Cerebellar nuclear complex (tissue), 1 donor: ENCODE results near the gene ZNF215.
"Not testable (repeated sequence)": the region's sequence is repeated elsewhere in the genome, so short reads cannot be mapped to it uniquely, and the experiment has no call there.

Experiments
- DNase-seq, 2 experiments: peaks; one replicate each; lab custom pipeline; 2025; lab: John Stamatoyannopoulos, UW

The ZNF215 gene

DNA sequence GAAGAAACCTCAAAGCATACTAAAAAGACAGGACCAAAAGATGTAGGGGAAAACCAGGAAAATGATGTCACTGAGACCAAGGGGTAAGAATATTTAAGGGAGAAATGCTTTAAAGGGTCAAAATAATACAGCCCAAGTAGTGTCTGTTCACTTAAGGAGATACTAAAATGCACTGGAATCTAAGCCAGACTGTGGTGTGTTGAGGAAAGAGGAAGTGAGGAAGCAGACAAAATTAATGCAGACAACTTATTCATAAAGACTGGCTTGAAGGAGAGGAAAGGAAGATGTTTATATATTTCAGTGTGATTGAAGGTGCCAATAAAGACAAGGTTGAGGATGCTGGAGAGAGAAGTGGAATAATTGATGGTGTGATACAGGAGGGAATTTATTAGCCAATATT, 15.7 kb downstream of the ZNF215 start:
- DNase-seq, result no peak

DNA sequence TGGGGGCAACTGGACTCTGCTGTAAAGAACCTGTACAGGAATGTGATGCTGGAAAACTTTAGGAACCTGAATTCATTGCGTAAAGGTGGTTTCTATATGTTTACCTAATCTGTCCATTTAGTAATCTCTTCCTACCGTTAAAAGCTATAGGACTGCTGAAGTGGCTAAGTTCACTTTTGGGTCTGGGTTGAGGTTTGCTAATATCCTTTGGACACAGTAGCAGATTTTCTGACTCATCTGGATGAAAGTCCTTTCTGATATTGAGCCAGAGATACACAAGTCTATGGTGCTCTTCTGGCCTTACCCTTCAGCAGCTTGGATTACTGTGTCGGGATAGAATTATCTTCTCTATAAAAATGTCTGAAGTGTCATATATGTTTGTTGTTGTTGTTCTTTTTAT, 16.9 kb downstream of the ZNF215 start:
- no peak for DNase-seq

DNA sequence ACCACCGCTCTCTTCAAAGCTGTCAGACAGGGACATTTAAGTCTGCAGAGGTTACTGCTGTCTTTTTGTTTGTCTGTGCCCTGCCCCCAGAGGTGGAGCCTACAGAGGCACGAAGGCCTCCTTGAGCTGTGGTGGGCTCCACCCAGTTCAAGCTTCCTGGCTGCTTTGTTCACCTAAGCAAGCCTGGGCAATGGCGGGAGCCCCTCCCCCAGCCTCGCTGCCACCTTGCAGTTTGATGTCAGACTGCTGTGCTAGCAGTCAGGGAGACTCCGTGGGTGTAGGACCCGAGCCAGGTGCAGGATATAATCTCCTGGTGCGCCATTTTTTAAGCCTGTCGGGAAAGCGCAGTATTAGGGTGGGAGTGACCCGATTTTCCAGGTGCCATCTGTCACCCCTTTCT, 28.0 kb downstream of the ZNF215 start:
- not testable (repeated sequence) for DNase-seq

DNA sequence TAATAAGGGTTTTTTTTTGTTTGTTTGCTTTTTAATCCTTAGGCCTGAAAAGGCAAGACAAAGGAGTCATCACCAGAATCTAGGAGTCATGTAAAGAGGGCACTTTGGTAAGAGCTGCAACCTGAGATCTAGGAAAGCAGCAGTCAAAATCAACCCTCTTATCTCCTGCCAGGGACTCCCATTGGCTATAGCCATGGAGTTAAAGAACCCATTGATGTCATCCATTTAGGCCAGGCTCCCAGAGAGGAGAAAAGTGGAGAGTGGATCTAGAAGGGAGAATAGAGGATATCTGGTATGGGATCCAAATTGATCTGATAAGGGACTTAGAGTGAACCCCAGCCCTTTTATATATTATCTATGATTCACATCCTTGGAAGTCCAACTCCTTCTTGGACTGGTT, 35.9 kb downstream of the ZNF215 start:
- no peak for DNase-seq

DNA sequence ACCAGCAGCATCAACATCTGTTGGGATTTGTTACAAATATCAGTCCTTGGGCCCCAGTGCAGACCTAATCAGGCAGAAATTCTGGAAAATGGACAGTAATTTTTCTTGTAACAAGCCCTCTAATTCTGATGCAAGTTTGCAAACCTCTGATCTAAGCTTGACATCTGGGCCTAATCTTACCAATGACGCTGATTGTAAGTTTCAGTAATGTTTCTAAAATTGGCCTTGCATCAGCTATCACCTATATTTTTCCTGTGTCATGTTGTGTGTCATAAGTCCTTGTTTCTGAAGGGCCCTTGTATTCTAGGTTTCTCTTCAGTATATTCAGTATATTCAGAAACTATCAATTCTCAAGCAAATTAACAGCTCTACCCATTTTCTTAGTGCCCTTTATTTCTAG, 36.4 kb downstream of the ZNF215 start:
- no peak for DNase-seq

DNA sequence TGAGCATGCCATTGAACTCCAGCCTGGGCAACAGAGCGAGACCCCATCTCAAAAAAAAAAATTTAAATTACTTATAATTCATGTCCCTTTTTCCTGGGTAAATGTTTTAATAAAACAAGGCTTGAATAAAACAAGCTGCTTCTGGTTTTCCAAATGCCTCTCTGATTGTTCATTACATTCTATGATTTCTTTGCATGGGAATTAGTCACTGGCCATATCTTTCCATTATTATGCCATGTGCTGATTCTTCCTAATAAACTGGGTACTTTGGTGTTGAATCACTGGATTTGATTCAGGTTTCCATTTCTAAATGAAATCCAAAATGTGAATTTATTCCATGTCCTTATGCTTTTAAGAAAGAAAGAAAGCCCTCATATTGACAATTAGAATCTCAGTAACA, 42.6 kb downstream of the ZNF215 start:
- no peak for DNase-seq

DNA sequence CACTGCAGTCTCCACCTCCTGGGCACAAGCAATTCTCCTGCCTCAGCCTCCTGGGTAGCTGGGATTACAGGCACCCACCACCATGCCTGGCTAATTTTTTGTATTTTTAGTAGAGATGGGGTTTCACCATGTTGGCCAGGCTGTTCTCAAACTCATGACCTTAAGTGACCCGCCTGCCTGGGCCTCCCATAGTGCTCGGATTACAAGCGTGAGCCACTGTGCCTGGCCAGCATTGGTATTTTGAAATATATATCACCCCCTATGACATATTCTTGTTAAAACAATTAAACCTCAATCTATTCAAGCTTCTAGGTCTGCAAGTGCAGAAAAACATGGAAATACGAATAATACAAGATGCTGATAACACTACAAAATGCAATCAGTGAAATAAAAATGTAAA, 43.6 kb downstream of the ZNF215 start:
- not testable (repeated sequence) for DNase-seq

DNA sequence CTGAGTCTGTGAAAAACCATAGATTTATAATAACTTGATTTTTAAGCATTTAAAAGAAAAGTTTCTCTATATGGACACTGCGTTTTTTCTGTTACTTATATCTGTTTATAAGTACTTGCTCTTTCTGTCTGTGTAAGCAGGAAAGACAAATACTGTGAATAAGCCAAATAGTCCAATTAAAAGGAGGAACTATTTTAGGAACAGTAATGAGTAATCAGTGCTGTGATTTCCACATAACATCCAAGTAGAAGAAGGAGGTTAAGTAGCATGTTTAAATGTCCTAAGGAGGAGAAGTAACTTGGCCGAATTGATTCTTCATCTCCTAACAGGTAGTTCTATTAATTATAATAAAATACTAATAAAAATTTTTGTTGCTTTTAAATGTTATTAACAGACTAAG, 53.1 kb downstream of the ZNF215 start:
- no peak for DNase-seq

DNA sequence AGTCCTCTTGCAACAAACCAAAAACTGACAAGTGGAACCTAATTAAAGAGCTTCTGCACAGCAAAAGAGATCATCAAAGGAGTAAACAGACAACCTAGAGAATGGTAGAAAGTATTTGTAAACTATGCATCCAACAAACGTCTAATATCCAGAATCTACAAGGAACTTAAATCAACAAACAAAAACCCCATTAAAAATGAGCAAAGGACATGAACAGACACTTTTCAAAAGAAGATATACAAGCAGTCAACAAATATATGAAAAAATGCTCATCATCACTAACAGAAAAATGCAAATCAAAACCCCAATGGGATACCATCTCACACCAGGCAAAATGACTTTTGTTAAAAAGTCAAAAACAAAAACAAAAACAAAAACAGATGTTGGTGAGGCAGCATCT, 60.3 kb downstream of the ZNF215 start:
- DNase-seq, result no peak

DNA sequence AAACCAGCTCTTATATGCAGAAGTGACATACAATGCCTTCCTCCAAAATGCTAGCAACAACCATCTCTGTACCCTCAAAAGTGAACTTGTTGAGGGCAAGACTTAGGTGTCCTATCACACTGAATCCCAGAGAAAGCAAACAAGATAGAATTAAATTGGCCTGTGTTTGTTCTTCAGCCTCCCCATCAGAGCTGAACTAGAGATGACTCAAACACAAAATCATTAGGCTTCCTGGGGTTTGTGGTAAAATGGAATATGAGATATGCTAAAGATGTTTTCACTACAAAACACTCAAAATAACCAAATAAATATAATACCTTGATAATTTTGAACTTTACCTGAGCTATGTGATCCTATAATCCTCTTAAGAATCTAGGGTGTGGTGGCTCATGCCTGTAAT, 62.3 kb downstream of the ZNF215 start:
- DNase-seq, result no peak

DNA sequence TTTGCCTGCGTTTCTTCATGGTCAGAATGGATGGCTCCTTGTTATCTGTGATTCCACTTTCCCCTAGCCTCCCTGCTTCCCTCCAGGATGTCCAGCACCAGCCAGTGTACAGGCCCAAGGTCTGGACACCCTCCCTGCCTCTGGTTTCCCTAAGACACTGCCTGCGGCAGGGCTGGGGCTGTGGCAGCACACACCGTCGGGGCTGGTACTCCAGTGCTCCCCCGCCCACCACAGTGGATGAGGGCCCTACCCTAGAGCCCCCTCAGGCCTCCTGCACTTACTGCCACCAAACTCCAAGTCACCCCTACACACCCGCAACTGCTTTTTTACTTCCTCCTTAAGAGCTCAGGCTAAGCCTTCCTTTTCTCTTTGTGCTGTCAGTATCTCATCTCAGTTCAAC, 65.0 kb downstream of the ZNF215 start:
- no peak for DNase-seq

DNA sequence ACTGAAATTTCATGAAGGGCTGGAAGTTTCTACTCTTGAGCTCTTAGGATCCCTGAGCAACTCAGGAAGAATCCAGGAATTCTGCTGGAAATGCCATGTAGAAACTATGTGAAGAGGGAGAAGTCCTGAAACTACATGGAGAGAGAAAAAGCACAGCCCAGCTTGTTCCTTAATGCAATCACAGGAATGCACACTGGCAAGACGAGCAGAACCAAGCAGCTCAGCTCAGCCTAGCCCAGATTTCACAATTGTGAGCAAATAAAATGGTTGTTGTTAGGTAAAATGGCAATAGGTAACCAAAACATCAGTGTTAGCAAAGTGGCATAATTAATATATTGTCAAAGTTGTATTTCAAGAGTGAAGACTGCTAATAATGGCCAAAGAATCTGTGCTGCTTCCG, 65.8 kb downstream of the ZNF215 start:
- no peak for DNase-seq

DNA sequence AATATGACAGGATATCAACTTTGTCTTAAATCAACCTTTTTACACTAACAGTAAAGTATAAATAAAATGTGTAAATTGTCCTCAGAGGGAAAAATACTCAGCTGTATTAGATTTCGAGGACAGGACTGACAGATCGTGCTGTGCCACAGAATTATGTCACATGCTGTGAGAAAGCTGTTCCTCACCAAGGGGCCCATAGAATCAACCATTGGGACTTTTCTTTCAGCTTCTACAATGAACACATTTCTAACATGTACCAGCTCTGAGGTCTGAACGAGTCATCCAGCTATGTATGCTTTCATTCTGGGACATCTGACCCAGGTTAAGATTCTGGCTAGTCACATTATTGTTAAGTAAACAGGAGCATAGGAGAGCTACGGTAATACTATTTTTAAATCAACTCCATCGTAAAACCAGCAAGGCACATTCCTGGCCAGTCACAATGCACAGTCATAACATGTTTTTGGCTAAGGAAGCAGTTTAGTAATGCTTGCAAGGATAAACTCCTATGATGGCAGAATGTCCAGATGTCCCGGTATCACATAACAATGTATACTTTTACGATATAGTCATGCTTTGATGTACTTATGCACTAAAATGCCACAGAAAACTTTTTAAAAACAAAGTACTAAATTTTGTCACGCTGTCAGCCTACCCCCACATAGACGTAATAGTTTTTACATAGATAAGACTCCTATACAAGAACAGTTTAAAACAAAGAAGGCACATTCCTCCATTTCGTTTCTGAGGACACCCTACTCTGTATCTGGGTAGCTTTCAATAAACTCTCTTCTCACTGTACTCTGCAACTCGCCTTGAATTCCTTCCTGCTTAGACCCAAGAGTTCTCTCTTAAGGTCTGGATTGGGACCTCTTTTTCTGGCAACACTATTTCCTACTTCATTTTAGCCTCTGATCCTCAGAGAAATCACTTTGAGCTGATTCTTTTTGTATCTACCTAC, 66.5 kb downstream of the ZNF215 start:
- no peak for DNase-seq

DNA sequence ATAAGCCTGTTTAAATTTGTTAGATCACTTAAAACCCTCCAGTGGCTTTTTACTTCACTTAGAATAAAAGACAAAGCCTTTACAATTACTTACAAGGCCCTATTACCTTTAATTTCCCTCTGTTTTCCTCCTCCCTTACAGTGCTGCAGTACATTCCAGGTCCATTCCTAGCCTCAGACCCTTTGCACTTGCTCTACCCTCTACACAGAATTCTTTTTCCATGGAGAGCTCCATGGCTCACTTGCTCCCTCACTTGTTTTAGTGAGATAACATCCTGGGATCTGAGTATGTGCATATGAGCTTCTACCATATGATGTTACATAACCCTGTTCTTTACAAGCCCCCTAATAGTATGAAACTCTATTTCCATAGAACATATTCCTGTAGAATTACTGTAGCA, 69.5 kb downstream of the ZNF215 start:
- DNase-seq, result no peak

DNA sequence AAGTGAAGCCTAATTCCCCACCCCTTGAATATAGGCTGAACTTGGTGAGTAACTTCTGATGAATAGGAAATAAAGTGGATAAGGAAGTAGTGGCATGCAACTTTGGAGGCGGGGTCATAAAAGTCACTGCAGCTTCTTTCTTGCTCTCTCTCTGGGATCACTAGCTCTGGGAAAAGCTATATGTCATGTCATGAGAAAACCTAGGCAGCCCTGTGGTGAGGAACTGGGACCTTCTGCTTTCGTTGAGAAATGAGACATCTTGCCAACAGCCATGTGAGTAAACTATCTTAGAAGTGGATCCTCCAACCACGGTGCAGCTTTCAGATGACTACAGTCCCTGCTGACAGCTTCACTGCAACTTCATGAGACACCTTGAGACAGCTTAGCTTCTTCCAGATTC, 78.3 kb downstream of the ZNF215 start:
- DNase-seq, result no peak
